BJ (cell line): ENCODE data around the gene TBC1D17. TPM values are rescaled to one million over a fixed set of nuclear protein-coding genes. Genes with fewer than 3 reads are reported as not detected.

Experiments used
- CTCF ChIA-PET: fragments of 350-600 bp; formaldehyde crosslinking; extraction: SDS; loops from one replicate; lab custom pipeline; 2021; ENCODE audit warnings: antibody characterized with exemption, inconsistent platforms; lab: Yijun Ruan, JAX
- POLR2A ChIA-PET: fragments of 300-600 bp; sonication (Branson Sonifier 250); formaldehyde crosslinking; extraction: SDS; loops from one replicate; lab custom pipeline; 2021; ENCODE audit warnings: antibody characterized with exemption; lab: Charles Lee
- DNase-seq: peaks from one replicate; pipeline ENCODE4 v3.0.0-alpha.2; 2011; ENCODE audit warnings: low read depth
- H3K27me3 ChIP-seq: 2 replicates; pipeline ENCODE4 v1.6.0; 2011; ENCODE audit warnings: low read length; ENCODE audit not compliant: control insufficient read depth, insufficient read depth
- H3K36me3 ChIP-seq: 2 replicates; pipeline ENCODE4 v1.5.1; 2011; ENCODE audit warnings: low read length; ENCODE audit not compliant: control insufficient read depth, insufficient read depth
- H3K4me3 ChIP-seq: 2 replicates; pipeline ENCODE4 v1.5.1; 2011; ENCODE audit warnings: low read depth, mild to moderate bottlenecking, control low read depth, low read length
- CTCF ChIP-seq: IDR thresholded peaks from 2 replicates; pipeline ENCODE4 v1.5.1; 2011; ENCODE audit warnings: low read depth, mild to moderate bottlenecking, control low read depth, inconsistent platforms, low read length, moderate library complexity; ENCODE audit not compliant: insufficient read depth
- polyA plus RNA-seq: library from polyadenylated mRNA; depleted of rRNA; stranded (reverse); fragments of >200 nt; gene quantifications from 2 replicates; pipeline ENCODE4 v1.2.3, GENCODE V29; 2011

The TBC1D17 gene
- polyA plus RNA-seq, 1 experiment, result 26.7 TPM

GRCh38 chr19:49863254-49863934, 14.1 kb upstream of the TBC1D17 start:
- no peak for DNase-seq
- ChIA-PET POLR2A (interaction anchor here (0.6 kb wide), 1 partner anchor 45 kb away, joined by 3 read pairs; no protein-coding TSS in a partner anchor), CTCF (interaction anchor here (0.6 to 1.1 kb wide), 2 partner anchors 50 to 145 kb away, joined by 3 read pairs; no protein-coding TSS in a partner anchor)
- Histone ChIP-seq H3K27me3 (no peaks in the 10 kb centered on the region), H3K36me3 (peaks cover 33% of the 10 kb centered on the region), H3K4me3 (no peak overlapping the region)
- no peak for TF ChIP-seq CTCF

GRCh38 chr19:49863935-49864320, 13.6 kb upstream of the TBC1D17 start:
- Histone ChIP-seq H3K4me3 (no peak overlapping the region), H3K27me3 (no peaks in the 10 kb centered on the region), H3K36me3 (peaks cover 29% of the 10 kb centered on the region)
- POLR2A ChIA-PET, result interaction anchor here (0.5 to 0.6 kb wide), 2 partner anchors 44 to 97 kb away, joined by 3 to 4 read pairs; partner anchors contain the start of gene AP2A1
- CTCF ChIA-PET, result no interaction called here
- DNase-seq, result no peak
- no peak for TF ChIP-seq CTCF

- Histone ChIP-seq H3K4me3 (no peak overlapping the region), H3K36me3 (peaks cover 25% of the 10 kb centered on the region), H3K27me3 (no peaks in the 10 kb centered on the region)
- TF ChIP-seq CTCF, result no peak
- DNase-seq, result no peak
- POLR2A ChIA-PET, result interaction anchor here (0.6 to 0.7 kb wide), 4 partner anchors 12 to 224 kb away, joined by 3 to 7 read pairs (median 4); partner anchors contain the start of genes AKT1S1 and MED25
- CTCF ChIA-PET, result no interaction called here
Measured at GRCh38 chr19:49864890-49865289, 12.6 kb upstream of the TBC1D17 start.

- POLR2A ChIA-PET, result interaction anchor here (0.5 kb wide), 1 partner anchor 63 kb away, joined by 3 read pairs; no protein-coding TSS in a partner anchor
- no peak for TF ChIP-seq CTCF
- H3K27me3 ChIP-seq, result no peaks in the 10 kb centered on the region
- H3K4me3 ChIP-seq, result peak within 1 kb of the TSS; percentile 90
- peaks cover 18% of the 10 kb centered on the region for H3K36me3 ChIP-seq
- DNase-seq, result peak; percentile 60
- CTCF ChIA-PET, result interaction anchor here (0.6 to 1.0 kb wide), 3 partner anchors 10 to 149 kb away, joined by 3 to 4 read pairs (median 3); partner anchors contain the start of genes AKT1S1 and TBC1D17
Measured at GRCh38 chr19:49866933-49867782, 10.3 kb upstream of the TBC1D17 start, which contains the start of gene PNKP. Gene PNKP (minus strand): TSS chr19:49867576. CDS start chr19:49867204, 372 bp downstream.
